Hypothalamus (tissue), 51 donors: ENCODE data around the gene MAGI1.
"Not testable (repeated sequence)": the region's sequence is repeated elsewhere in the genome, so short reads cannot be mapped to it uniquely, and the experiment has no call there.

Experiments used
- DNase-seq, 51 donors: peaks; one replicate each; lab custom pipeline; 2025; lab: John Stamatoyannopoulos, UW

MAGI1 gene

DNA sequence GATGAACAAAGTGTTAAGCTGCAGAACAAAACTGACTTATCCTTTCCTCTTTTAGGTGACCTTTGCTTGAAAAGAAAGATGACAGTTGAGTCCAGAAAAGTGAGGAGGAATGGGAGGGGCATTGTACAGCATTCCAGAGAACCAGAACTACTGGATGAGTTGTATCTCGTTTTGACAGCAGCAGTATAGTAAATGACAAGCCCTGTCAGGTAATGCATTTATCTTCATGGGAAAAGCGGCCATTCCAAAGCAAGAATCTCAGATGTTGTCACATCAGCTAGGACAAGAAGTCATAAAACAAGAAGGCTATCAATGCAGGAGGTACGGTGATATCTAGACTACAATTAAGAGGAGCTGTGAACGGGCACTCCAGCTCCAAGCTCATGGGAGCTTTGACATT is 421.5 kb downstream of the MAGI1 start:
- no peak for DNase-seq

DNA sequence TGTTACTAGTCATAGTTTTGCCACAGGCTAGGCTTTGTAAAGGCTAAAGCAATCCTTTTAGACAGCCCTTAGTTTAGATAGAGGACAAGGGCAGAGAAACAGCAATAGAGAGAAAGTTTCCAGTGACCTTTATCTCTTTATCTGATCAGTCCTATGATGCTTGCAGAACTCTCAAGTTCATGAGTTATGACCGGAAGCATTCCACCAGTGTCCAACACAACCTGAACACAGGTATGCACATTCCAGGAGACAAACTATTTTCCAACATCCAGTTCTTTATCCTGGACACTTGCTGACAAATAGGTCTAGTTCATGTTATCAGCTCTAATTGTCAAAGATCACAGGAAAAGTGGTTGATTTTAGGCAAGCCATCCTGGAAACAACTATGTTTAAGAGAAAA is 422.2 kb downstream of the MAGI1 start:
- DNase-seq = no peak

DNA sequence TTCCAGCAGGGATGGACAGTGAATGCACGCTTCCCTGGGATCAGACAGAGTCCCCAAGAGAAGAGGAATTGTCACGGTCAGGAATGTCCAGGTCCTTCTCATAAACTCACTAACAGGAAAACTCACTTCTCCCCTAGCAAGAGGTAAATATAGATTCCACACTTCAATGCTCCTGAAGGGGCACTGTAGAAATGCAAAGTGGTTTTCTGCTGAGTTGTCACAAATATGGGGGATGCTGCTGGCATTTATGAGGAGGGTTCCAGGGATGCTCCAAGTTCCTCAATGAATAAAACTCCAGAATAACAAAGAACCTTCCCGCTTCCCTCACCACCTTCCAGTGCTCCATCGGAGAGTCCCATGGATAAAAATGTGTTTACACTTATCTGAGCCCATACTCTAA is 423.4 kb downstream of the MAGI1 start:
- DNase-seq = no peak

DNA sequence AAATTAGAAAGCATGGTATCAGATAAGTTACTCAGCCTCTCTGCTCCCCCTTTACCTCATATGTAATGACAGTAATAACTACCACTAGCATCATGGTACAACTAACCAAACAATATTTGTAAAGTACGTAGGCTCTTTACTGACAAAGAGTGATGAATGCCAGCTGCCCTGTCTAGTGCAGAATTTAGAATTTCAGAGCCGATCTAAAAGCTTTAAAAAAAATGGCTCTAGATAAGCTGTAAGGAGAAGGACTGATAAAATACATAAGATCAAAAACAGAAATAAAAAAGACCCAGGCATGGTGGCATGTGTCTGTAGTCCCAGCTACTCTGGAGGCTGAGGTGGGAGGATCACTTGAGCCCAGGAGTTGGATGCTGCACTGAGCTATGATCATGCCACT is 424.1 kb downstream of the MAGI1 start:
- no peak for DNase-seq

DNA sequence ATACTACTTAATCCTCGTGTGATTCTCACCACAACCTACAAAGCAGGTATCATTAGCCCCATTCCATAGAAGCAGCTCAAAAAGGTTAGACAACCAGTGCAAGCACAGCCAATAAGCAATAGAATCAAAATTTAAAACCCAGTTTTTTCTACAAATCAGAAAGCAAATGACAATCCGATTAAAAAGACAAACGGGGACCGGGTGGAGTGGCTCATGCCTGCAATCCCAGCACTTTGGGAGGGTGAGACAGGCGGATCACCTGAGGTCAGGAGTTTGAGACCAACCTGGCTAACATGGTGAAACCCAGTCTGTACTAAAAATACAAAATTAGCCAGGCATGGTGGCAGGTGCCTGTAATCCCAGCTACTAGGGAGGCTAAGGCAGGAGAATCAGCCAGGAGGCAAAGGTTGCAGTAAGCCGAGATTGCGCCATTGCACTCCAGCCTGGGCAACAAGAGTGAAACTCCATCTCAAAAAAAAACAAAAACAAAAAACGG is 430.7 kb downstream of the MAGI1 start:
- DNase-seq = not testable (repeated sequence)

DNA sequence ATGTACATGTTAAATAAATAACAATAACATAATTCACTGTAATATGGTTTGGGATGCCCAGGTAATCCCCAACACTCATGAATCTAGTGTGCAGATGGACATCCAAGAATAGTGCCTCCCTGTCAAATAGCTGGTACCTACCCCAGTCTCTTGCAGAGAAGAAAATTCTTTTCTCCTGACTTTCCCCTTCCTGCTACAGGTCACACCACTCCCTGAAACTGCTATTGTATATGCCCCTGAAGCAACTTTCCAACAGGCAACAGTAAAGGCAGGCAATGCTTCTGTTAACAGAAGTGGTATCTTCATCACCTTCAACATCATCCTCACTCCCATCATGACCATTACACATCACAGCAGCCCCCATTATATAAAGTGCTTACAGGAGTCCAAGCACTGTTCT is 431.6 kb downstream of the MAGI1 start:
- DNase-seq = no peak

DNA sequence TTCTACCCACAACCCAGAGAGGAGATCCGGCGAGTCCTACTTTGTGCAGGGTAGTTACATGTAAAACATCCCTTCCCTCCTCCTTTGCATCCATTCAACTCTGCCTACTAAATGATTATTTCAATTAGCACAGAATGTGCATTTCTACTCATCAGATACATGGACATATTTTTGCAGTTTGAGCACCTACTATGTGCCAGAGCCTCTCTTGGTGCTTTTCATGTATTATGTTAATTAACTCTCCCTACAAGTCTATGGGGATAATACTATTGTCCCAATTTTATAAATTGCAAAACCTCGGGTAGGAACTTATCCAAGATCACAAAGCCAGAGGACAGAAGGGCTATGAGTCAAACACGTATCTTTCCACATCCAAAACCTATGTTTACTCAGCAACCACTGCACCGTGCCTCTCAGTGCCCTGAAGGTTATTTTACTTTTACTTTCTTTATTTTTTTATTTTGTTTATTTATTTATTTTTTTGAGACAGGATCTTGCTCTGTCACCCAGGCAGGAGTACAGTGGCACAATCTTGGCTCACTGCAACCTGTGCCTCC is 432.8 kb downstream of the MAGI1 start:
- no peak for DNase-seq

DNA sequence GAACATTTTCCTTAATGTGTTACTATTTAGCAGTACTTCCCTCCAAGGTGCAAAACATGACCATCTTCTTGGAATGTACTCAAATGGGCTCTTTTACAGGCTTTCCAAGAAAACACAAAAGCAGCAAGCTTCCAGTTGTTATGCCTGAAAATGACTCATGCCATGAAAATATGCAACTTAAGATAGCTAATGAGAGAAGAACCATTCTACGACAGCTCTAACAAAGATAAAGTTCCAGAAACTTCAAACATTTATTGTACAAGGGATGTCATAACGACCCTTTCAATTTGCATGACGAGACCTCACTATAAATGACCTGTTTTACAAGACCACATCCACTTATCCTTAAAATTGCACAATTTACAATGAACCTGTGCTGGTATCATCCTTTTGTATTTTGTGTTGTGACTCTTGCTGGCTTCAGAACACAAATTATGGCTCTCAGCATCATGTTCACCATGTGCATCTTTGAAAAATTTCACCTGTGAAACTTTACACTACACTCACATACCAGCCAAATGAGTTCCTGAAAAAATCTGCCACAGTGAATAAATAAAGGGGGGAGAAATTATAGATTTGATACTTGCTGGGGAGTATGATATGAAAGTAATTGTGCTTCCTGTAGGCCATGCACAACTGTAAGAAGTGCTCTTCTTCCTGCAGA is 433.7 kb downstream of the MAGI1 start:
- no peak for DNase-seq

DNA sequence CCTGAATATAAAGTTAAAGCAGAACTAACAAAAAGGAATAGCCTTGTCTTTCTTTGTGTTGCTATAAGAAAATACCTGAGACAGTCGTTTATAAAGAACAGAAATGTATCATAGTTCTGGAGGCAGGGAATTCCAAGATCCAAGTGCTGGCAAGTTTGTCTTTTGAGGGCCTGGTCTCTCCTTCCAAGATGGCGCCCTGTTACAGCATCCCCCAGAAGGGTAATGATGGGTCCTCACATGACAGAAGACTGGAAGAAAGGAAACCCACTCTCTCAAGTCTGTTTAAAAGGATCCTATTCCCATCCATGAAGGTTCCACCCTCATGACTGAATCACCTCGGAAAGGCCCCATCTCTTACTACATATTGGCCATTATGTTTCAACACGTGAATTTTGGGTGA is 435.1 kb downstream of the MAGI1 start:
- no peak for DNase-seq

DNA sequence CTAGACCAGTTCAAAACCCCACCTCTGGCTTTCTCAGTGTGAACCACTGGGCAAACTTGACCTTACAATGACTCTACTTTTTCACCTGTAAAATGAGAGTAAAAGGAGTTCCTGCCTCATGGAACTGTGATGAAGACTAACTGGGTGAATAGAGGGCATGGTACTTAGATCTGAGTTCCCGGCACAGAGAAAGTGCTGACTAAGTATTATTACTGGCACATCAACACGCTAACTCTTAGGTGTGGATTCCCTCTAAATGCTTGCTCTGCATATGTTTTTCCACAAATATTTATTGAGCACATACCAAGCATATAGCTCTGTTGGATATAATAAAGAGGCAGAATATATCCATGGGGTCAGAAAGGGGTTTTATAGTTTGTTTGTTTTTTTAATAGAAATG is 437.8 kb downstream of the MAGI1 start:
- DNase-seq = no peak

DNA sequence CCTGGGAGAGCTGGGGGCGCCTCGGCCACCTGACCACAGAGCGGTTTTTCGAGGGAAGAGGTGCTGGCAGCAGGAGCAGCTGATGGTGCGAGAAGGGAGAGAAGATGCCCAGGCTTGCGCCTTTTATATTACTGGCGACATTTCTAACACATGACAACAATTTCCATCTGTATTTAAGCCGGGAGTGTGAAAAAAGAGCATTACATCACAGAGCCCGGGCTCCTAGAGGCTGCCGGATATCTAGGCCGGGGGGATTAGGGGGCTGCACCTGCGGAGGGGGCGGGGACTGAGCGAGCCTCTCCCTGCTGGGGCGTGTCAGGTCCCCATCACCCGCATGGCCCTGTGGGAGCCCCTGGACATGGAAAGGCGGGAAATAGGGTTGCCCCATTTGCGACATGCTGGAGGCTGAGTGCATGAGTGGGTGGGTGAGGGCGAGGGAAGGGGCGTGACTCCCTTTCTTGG is 440.7 kb downstream of the MAGI1 start:
- peak in 20 of 51 donors; percentile 8 to 80 (median 40) for DNase-seq

DNA sequence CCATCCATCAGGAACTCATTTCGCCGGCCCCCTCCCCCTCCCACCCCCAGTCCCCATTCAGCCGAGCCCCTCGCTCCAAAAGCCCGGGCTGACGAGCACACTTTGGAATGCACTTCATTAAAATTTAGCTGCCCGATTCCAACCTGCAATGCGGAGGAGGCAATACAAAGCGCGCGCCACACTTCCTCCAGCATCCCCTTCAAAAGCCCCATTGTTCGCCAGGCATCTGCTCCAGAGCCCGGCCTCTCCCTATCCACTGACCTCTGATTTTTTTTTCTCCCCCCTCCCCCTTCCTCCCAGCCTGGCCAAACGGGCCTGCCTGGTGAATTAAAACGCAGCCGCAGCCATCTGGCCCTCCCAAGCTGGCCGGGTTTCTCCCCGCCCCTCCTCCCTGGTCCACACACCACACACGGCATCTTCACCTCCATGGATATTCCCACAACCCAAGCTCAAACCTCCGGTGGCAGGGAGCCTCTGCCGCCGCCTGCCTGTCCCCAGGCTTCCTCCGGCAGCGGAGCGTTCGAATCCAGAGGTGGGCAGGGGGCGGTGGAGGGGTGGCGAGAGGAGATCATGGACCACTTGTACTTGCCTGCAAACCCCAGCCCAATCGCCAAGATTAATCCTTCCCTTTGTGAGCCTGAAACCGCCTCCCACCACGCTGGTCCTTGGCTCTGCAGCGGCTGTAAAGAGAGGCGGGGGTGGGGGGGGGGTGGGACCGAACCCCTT is 441.3 kb downstream of the MAGI1 start:
- peak in 49 of 51 donors; percentile 22 to 87 (median 61) for DNase-seq

DNA sequence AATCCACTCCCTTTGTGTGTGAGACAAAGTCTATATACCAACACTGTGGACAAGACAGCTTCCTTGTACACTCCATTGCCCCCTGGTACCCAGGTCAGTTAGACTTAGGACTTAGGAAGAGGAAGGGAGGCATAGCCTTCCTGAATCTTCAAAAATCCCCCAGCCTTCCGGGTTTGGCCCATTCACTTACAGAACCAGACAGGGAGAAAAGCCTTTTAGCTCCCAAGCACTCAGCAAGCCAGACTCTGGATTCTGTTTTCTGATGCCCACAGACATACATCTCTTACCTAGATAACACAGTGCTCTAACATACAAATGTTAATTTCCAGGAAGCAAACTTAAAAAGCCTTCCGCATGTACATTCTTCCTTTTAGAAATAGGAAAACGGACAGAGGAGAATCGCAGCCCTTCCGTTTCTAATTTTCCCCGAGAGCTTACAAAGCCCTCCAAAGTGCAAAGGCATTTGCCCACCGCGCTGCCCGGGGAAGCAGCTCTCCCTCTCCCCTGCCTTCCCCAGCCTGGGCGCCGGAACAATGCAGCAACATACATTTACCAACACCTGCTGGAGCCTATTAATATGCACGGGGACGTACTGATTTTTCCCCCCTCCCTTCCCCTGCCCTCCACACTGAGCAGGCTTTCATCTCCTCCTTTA is 442.0 kb downstream of the MAGI1 start:
- peak in 24 of 51 donors; percentile 4 to 79 (median 50) for DNase-seq

DNA sequence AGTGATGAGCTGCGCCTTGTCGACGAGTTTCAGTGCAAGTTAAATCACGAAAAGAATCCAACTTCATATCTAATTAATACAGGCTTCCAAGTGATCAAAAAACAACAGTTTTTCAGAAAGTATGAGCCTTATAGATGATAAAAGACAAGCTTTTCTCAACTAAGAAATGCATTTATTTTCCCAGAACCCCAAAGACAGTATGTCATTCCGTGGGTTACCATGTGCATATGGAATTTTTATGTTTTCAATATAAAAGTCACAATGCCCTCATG is 442.8 kb downstream of the MAGI1 start:
- DNase-seq = no peak

DNA sequence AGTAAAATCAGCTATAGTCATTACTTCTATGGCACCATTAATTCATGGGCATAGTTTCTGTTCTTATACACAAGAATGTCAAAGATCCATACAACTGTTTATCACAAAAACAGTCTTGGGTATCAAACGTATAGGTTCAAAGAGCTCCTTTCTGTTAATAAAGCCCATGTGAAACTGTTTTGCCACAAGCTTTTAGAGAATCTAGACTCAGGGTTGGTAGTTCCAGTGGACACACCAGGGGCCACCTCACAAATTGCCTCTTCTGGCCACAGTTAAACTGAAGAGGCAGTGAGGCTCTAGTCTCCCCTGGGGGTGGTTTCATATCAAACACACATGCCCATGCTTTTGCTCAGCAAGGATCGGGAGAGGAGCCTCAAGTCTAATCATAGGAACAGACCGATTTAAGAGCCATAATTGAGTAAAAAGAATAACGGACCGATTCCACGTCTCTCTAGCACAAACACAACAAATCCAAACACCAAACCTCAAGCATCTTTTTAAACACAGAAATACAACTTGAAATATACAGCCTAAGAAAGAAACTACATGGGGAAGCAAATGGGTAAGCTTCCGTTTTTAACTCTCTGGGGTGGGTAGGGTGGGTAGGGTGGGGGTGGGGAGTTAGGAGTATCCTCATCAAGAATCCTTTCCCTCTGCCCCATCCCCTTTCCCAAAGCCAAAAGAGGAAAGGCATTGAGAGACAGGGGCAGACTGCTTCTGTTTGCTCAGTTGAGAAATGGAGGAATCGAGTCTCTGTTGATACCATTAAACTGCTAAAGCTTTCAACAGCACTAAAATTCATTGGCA is 443.3 kb downstream of the MAGI1 start:
- peak in 5 of 51 donors; percentile 2 to 66 (median 12) for DNase-seq

DNA sequence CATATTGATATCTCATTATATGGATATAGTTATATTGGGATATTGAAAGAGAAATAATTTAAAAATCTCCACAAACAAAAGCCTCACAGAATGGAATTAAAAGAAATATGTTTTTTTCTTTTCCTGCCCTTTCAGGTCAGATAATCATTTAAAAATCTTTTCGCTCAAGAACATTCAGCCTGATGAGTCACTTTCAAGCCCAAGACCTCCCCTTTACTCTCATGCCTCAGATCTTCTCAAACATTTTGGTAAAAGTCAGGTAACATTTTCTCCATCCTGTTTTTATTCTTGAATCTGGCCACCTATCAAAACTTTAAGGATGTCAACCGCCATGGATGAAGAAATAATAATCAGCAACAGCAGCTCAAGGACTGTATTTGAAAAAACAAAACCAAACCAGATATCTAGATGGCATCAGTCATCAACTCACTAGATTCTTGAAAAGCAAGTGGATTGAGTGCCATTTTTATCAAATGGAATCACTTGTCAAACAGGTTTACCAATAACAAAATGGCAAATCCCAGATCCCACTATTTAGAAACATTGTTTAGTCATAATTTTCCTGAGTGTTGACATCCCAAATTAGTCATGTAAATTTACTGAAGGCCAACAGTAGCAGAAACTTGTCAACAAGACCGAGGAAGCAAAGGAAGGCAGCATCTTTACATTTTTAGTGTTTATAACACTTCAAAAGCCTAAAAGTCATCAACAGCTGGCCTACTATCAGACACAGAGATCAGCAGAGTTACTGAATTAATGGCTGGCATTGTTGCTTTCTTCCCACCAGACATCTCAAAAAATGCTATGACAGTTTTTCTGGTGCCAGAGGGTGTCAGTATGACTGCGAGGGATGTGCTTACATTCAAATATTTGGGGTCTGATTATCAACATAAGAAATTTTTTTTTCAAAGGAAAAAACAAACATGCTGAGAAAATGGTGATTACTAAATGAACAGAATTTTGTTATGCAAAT is 444.7 kb downstream of the MAGI1 start:
- DNase-seq = peak in 1 of 51 donors; percentile 35

DNA sequence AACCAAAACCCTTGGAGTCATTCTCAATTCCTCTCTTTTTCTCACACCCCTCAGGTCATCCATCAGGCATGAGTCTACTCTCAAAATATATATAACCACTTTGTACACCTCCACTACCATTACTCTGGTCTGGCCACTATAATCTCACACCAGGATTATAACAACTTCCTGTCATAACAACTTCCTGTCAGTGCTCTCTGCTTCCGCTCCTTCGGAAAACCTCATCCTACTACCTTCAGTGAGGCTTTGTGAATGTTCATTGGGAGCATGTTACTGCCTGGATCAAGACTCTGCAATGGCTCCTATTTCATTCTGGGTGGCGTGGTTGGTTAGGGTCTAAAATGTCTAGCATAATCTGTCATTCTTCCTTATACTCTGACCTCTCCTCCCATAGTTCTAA is 447.4 kb downstream of the MAGI1 start:
- no peak for DNase-seq

DNA sequence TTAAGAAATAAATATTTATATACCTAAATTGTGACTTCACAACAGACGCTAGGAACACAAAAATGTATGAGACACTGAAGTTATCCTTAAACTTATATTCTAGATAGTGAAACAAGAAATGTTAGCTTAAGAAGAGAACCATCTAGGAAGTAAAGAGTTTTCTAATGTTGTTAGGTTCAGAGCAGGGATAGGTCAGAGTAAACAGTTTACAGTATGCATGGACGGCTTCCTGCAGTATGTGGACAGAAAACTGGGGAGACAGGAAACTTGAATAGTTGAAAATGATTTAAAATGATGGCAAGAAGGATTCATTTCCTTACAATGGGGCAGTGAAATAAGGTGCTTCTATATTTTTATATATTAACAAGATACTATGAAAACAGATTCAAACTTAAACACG is 449.8 kb downstream of the MAGI1 start:
- no peak for DNase-seq

DNA sequence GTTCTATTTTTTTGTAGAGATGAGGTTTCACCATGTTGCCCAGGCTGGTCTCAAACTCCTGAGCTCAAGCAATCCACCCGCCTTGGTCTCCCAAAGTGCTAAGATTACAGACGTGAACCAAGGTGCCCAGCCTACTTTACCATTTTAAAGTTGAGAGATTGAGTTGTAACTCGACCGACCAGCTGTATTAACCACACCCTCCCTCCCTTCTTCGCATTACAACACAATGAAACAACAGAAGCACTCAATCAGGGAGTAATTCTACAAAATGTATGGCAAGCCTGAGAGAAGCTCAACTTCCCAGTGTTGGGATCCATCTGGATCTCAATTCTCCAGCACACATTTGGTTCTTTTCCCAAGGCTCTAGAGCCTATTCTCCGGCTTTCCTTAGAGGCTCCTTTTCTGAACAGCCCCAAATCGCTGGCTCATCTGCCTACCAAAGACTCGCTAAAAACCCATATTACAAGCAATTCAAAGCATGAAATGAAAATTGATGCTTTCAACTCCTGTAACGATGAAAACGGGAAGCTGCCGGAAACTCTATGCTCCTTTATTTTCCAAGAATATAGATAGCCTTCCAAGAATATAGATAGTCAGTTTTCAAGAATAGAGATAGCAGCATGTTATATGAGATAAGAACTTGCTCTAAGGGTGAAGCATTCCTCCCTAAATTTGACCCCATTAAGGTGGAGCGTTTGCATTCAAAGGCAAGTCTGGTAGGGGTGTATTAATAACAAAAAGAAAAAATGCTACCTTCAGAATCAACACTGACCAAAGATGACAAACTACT is 450.9 kb downstream of the MAGI1 start:
- no peak for DNase-seq
